ENCODE results near the gene NPSR1.

GRCh38 chr7:34851431-34851830 lies 193.4 kb downstream of the NPSR1 start:
- TF ChIP-seq POLR2AphosphoS5 (IDR thresholded peaks at IDR 0.05; ENCODE audit: low read depth, low read length), result no peak
- TF ChIP-seq REST (IDR thresholded peaks at IDR 0.05; ENCODE audit: low read depth, low read length), result no peak
- TF ChIP-seq MAX (IDR thresholded peaks at IDR 0.05; ENCODE audit: low read depth), result no peak
- TF ChIP-seq CTCF (IDR thresholded peaks at IDR 0.05), result no peak
- TF ChIP-seq IRF3 (IDR thresholded peaks at IDR 0.05; ENCODE audit: low read depth, low read length), result no peak
- no peak for TF ChIP-seq YY1 (IDR thresholded peaks at IDR 0.05; ENCODE audit: low read depth)
- TF ChIP-seq RAD21 (IDR thresholded peaks at IDR 0.05; ENCODE audit: low read length), result no peak

Data from SK-N-SH (cell line).